Thyroid gland (tissue), 4 donors: Measurements from ENCODE around the gene SSTR4.

ENCODE experiments used
- CTCF ChIP-seq, 6 experiments: fragments of 200-600 bp in 3 of 6; fragments of 450-650 bp in 3 of 6; sonication (generic) in 3 of 6; IDR thresholded peaks; one replicate each; pipeline ENCODE4 v1.5.1; 2016 to 2019; ENCODE audit warnings: antibody characterized with exemption in 6 of 6, mild to moderate bottlenecking in 2 of 6, inconsistent platforms in 1 of 6, moderate library complexity in 1 of 6
- POLR2A ChIP-seq, 2 donors: fragments of 450-650 bp; IDR thresholded peaks; one replicate each; pipeline ENCODE4 v1.6.1; 2017; ENCODE audit warnings: antibody characterized with exemption in 2 of 2, mild to moderate bottlenecking in 2 of 2, moderate library complexity in 1 of 2

GRCh38 chr20:23065266-23066201 lies 30.4 kb downstream of the SSTR4 start:
- TF ChIP-seq CTCF (IDR thresholded peaks at IDR 0.05) (no peak), POLR2A (IDR thresholded peaks at IDR 0.05) (no peak)
